Measurements from ENCODE around the gene TPST1.

TPST1 gene

DNA sequence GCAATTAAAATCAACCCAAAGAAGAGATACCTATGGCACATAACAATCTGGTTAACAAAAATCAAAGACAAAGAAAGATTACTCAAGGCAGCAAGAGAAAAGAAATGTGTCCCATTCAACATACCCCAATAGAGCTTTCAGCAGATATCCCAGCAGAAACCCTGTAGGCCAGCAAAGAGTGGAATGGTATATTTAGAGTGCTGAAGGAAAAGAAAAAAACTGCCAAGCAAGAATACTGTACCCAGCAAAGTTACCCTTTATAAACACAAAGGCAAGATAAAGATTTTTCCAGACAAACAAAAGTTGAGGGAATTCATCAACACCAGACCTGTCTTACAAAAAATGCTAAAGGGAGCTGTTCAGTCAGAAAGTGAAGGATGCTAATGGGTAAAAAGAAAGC is 131.6 kb downstream of the TPST1 start:
- TF ChIP-seq, protein P1, sequence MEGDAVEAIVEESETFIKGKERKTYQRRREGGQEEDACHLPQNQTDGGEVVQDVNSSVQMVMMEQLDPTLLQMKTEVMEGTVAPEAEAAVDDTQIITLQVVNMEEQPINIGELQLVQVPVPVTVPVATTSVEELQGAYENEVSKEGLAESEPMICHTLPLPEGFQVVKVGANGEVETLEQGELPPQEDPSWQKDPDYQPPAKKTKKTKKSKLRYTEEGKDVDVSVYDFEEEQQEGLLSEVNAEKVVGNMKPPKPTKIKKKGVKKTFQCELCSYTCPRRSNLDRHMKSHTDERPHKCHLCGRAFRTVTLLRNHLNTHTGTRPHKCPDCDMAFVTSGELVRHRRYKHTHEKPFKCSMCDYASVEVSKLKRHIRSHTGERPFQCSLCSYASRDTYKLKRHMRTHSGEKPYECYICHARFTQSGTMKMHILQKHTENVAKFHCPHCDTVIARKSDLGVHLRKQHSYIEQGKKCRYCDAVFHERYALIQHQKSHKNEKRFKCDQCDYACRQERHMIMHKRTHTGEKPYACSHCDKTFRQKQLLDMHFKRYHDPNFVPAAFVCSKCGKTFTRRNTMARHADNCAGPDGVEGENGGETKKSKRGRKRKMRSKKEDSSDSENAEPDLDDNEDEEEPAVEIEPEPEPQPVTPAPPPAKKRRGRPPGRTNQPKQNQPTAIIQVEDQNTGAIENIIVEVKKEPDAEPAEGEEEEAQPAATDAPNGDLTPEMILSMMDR (IDR thresholded peaks at IDR 0.05; ENCODE audit: low read depth, low read length, missing control alignments) = no peak
- DNase-seq (ENCODE audit: extremely low read depth, low read depth) = no peak
- no peak overlapping the region for H3K4me3 ChIP-seq (replicated peaks; ENCODE audit: low read depth, low read length)

DNA sequence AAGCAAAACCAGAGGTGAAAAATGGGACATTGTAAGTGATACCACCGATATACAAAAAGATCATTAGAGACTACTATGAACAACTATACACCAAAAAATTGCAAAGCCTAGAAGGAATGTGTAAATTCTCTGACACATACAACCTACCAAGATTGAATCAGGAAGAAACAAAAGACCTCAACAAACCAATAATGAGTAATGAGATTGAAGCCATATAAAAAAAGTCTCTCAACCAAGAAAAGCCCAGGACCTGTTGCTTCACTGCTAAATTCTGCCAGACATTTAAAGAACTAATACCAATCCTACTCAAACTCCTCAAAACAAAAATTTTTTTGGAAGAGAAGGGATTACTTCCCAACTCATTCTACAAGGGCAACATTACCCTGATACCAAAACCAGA is 134.0 kb downstream of the TPST1 start:
- TF ChIP-seq, protein P1 (IDR thresholded peaks at IDR 0.05; ENCODE audit: low read depth, low read length, missing control alignments) = no peak
- no peak for DNase-seq (ENCODE audit: extremely low read depth, low read depth)
- no peak overlapping the region for H3K4me3 ChIP-seq (replicated peaks; ENCODE audit: low read depth, low read length)

DNA sequence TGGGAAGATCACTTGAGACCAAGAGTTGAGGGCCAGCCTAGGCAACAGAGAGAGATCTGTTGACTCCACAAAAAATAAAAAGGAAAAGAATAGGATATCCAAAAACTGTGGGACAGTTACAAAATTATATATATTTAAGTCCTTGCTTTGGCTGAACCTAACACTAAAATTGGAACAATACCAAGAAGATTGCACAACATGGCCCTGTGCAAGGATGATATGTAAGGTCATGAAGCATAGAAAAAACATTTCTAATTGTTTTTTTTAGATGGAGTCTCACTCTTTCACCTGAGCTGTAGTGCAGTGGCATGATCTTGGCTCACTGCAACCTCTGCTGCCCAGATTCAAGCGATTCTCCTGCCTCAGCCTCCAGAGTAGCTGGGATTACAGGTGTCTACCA is 139.0 kb downstream of the TPST1 start:
- DNase-seq (ENCODE audit: extremely low read depth, low read depth) = no peak
- TF ChIP-seq, protein P1 (IDR thresholded peaks at IDR 0.05; ENCODE audit: low read depth, low read length, missing control alignments) = no peak
- no peak overlapping the region for H3K4me3 ChIP-seq (replicated peaks; ENCODE audit: low read depth, low read length)

DNA sequence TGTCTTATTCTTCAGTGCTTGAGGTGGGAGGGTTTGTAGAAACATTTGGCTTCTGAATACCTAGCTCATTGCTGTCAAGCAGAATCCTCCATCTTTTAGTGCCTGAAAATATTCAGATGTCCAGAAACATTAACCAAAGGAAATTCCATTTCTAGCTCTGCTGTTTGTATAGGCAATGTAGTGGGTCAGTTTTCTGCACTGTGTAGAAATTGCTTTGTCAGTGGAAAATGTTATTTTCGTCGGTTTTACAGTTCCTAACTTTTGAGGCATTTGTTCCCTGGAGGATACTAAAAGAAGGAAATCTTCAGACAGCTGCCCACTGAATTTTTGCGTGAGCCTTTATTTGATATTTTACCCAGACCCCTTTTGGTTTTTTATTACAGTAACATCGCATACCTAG is 143.4 kb downstream of the TPST1 start:
- H3K4me3 ChIP-seq (replicated peaks; ENCODE audit: low read depth, low read length) = no peak overlapping the region
- DNase-seq (ENCODE audit: extremely low read depth, low read depth) = no peak
- TF ChIP-seq, protein P1 (IDR thresholded peaks at IDR 0.05; ENCODE audit: low read depth, low read length, missing control alignments) = no peak

DNA sequence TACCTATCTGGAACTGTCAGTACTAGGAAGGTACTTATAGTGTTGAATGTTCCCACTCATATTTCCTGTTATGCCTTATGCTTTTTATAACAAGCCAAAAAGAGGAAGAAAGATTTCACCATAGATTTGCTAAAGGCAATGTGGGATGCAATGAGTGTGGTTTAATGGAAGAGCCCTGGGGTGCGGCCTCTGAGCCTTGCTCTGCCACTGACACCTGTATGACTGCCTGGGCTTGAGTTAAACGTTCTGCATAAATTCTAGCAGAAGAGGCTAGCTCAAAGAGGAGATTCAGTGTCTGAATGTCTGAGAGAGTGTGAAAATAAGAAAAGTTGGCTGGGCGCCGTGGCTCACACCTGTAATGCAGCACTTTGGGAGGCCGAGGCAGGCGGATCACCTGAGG is 143.8 kb downstream of the TPST1 start:
- DNase-seq (ENCODE audit: extremely low read depth, low read depth) = no peak
- H3K4me3 ChIP-seq (replicated peaks; ENCODE audit: low read depth, low read length) = no peak overlapping the region
- TF ChIP-seq, protein P1 (IDR thresholded peaks at IDR 0.05; ENCODE audit: low read depth, low read length, missing control alignments) = no peak

DNA sequence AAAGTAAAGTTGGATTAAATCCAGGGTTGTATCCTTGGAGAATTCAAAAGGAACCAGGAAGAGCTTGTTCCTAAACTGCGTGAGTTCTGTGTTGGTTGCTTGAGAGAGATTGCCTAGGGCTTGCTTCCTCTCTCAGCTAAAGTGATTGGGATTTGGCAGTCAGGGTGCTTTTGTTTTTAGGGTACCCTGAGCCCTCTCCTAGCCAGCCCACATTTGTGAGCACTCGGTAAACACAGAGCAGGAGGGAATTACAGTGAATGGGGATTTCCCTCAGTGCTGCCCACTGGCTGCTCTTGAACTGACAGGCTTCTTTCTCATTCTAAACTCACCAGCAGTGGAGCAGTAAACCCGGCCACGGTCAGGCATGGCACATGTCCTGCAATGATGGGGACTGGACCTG is 146.9 kb downstream of the TPST1 start:
- no peak overlapping the region for H3K4me3 ChIP-seq (replicated peaks; ENCODE audit: low read depth, low read length)
- TF ChIP-seq, protein P1 (IDR thresholded peaks at IDR 0.05; ENCODE audit: low read depth, low read length, missing control alignments) = no peak
- no peak for DNase-seq (ENCODE audit: extremely low read depth, low read depth)

DNA sequence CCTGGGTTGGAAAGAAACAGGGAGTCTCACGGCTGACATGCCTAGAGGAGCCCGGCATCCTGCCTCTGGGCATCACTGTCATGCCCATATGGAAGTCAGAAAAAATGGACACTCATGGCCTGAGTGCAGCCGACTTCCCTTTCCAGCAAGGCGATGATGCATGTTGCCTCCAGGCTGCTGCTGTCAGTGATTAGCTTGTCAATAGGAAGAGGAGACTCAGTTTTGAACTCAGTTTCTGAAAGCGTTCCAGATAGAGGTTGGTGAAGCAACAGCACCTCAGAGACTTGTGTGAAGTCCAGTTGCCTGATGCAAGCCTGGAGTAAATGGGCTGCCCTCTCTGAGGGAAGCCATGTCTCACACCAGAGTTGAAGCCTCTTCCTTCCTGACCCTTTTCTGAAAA is 148.4 kb downstream of the TPST1 start:
- TF ChIP-seq, protein P1 (IDR thresholded peaks at IDR 0.05; ENCODE audit: low read depth, low read length, missing control alignments) = no peak
- DNase-seq (ENCODE audit: extremely low read depth, low read depth) = no peak
- no peak overlapping the region for H3K4me3 ChIP-seq (replicated peaks; ENCODE audit: low read depth, low read length)
